HG02759 (cell line): Measurements from ENCODE around the gene GART.
"Not testable (repeated sequence)": the region's sequence is repeated elsewhere in the genome, so short reads cannot be mapped to it uniquely, and the experiment has no call there.

Experiments
- ATAC-seq: cut with Tn5 transposase; IDR thresholded peaks from one replicate; pipeline ENCODE4 v1.9.1; 2021; ENCODE audit warnings: mild to moderate bottlenecking, moderate library complexity; ENCODE audit not compliant: unreplicated experiment

The GART gene

GRCh38 chr21:33541756-33542639 lies at the start of gene GART:
Gene GART, minus strand, starts transcription at chr21:33542117. Its CDS starts 2,802 bp downstream, at chr21:33539315.
- peak; percentile 60 for ATAC-seq

GRCh38 chr21:33588485-33589335 lies 46.8 kb upstream of the GART start, which contains the start of gene DONSON:
Gene DONSON, minus strand, starts transcription at chr21:33588684. Its CDS starts 43 bp downstream, at chr21:33588641.
- peak; percentile 95 for ATAC-seq

GRCh38 chr21:33587792-33588484 lies 46.0 kb upstream of the GART start:
- ATAC-seq, result peak; percentile 48

GRCh38 chr21:33586927-33587326 lies 45.0 kb upstream of the GART start:
- no peak for ATAC-seq

- ATAC-seq, result no peak
Measured at GRCh38 chr21:33584455-33584854, 42.5 kb upstream of the GART start.

- no peak for ATAC-seq
Measured at GRCh38 chr21:33578959-33579542, 37.1 kb upstream of the GART start.

- ATAC-seq, result no peak
Measured at GRCh38 chr21:33578214-33578613, 36.3 kb upstream of the GART start.

GRCh38 chr21:33576741-33577141 lies 34.8 kb upstream of the GART start:
- ATAC-seq, result not testable (repeated sequence)

GRCh38 chr21:33572350-33572749 lies 30.4 kb upstream of the GART start:
- ATAC-seq, result no peak

- ATAC-seq, result no peak
Measured at GRCh38 chr21:33569991-33570390, 28.1 kb upstream of the GART start.

GRCh38 chr21:33568448-33568847 lies 26.5 kb upstream of the GART start:
- no peak for ATAC-seq

GRCh38 chr21:33567914-33568313 lies 26.0 kb upstream of the GART start:
- ATAC-seq, result no peak

GRCh38 chr21:33566514-33566913 lies 24.6 kb upstream of the GART start:
- no peak for ATAC-seq

- ATAC-seq, result no peak
Measured at GRCh38 chr21:33562389-33562788, 20.5 kb upstream of the GART start.

- no peak for ATAC-seq
Measured at GRCh38 chr21:33561373-33561772, 19.5 kb upstream of the GART start.

GRCh38 chr21:33560965-33561364 lies 19.0 kb upstream of the GART start:
- no peak for ATAC-seq

GRCh38 chr21:33559813-33560212 lies 17.9 kb upstream of the GART start:
- no peak for ATAC-seq

GRCh38 chr21:33558777-33559421 lies 17.0 kb upstream of the GART start:
- ATAC-seq, result no peak

- ATAC-seq, result no peak
Measured at GRCh38 chr21:33557447-33557846, 15.5 kb upstream of the GART start.

- ATAC-seq, result no peak
Measured at GRCh38 chr21:33554982-33555344, 13.0 kb upstream of the GART start.
